Panc1 (cell line): ENCODE results near the gene LYRM4. TPM values are rescaled to one million over a fixed set of nuclear protein-coding genes. Genes with fewer than 3 reads are reported as not detected.

ENCODE experiments used
- ATAC-seq: fragments of 200-7000 bp; cut with Tn5 transposase; 2 replicates; pipeline ENCODE4 v1.9.1; 2020; ENCODE audit warnings: mild to moderate bottlenecking, moderate library complexity
- BruUV-seq: library from RNA; stranded (reverse); fragments of 400-500 nt; replicated peaks from 2 replicates; lab custom pipeline; 2021; lab: Mats Ljungman, UMichigan
- CTCF ChIA-PET: fragments of 300-600 bp; sonication (Branson Sonifier 250); formaldehyde crosslinking; loops from one replicate; lab custom pipeline; 2022; ENCODE audit warnings: antibody characterized with exemption; lab: Charles Lee
- POLR2A ChIA-PET: fragments of 300-600 bp; sonication (Branson Sonifier 250); formaldehyde crosslinking; loops from one replicate; lab custom pipeline; 2022; ENCODE audit warnings: antibody characterized with exemption; lab: Charles Lee
- DNase-seq: peaks from one replicate; pipeline ENCODE4 v3.0.0-alpha.2; 2010; ENCODE audit warnings: low read depth, low spot score
- H3K27ac ChIP-seq: 2 replicates; pipeline ENCODE4 v1.5.1; 2011; ENCODE audit warnings: mild to moderate bottlenecking, low read length, inconsistent platforms
- H3K27me3 ChIP-seq: fragments of 200-500 bp; sonication (Bioruptor generic); 2 replicates; pipeline ENCODE4 v1.6.0; 2014; ENCODE audit warnings: low read length, inconsistent platforms; ENCODE audit not compliant: control insufficient read depth, insufficient read depth
- H3K36me3 ChIP-seq: fragments of 200-500 bp; sonication (Bioruptor generic); 2 replicates; pipeline ENCODE4 v1.5.1; 2014; ENCODE audit warnings: inconsistent platforms, mild to moderate bottlenecking, low read length, moderate library complexity; ENCODE audit not compliant: control insufficient read depth, insufficient read depth
- H3K4me1 ChIP-seq: 2 replicates; pipeline ENCODE4 v1.5.1; 2011; ENCODE audit warnings: inconsistent platforms, mild to moderate bottlenecking, low read length, moderate library complexity; ENCODE audit not compliant: control insufficient read depth, insufficient read depth
- H3K4me3 ChIP-seq, 2 experiments: 2 replicates each; pipeline ENCODE4 v1.5.1; 2011 to 2012; ENCODE audit warnings: low read depth in 2 of 2, low read length in 2 of 2, mild to moderate bottlenecking in 2 of 2, inconsistent platforms in 1 of 2, moderate library complexity in 1 of 2
- H3K9me3 ChIP-seq: fragments of 200-500 bp; sonication (Bioruptor generic); 2 replicates; pipeline ENCODE4 v1.5.1; 2014; ENCODE audit warnings: low read depth, mild to moderate bottlenecking, inconsistent platforms, low read length, moderate library complexity; ENCODE audit not compliant: control insufficient read depth, insufficient read depth
- POLR2AphosphoS5 ChIP-seq: IDR thresholded peaks from 2 replicates; pipeline ENCODE4 v1.6.1; 2012; ENCODE audit warnings: mild to moderate bottlenecking, low read depth, low read length, moderate library complexity
- SIN3A ChIP-seq: IDR thresholded peaks from 2 replicates; pipeline ENCODE4 v1.6.1; 2012; ENCODE audit warnings: low read depth, mild to moderate bottlenecking, low read length, moderate library complexity, borderline replicate concordance; ENCODE audit not compliant: insufficient read depth
- TCF7L2 ChIP-seq: IDR thresholded peaks from 2 replicates; pipeline ENCODE4 v1.6.1; 2011; ENCODE audit warnings: mild to moderate bottlenecking, low read depth, low read length, inconsistent platforms
- in situ Hi-C: cut with HindIII; loops from 2 replicates; pipeline ENCODE4 v1.10.0; 2016; ENCODE audit warnings: low sequenced_read_pairs, low pct_unique_long_range_greater_than_20kb
- intact Hi-C: fragments of 100-400 bp; cut with micrococcal nuclease; formaldehyde crosslinking; loops from one replicate; pipeline ENCODE4 v1.10.0; 2022; ENCODE audit not compliant: unreplicated experiment
- total RNA-seq: library from RNA; stranded (reverse); gene quantifications from one replicate; pipeline ENCODE4 v1.2.1, GENCODE V29; 2021; ENCODE audit not compliant: unreplicated experiment
- TF ChIP-seq, protein P1 (sequence below): fragments of 450-650 bp; IDR thresholded peaks from 2 replicates; pipeline ENCODE4 v1.5.1; 2017; ENCODE audit warnings: mild to moderate bottlenecking
- TF ChIP-seq, protein P2 (sequence below), 2 experiments: IDR thresholded peaks; 2 replicates each; pipeline ENCODE4 v1.6.1; 2011 to 2012; ENCODE audit warnings: low read depth in 2 of 2, control low read depth in 1 of 2, low read length in 1 of 2, mild to moderate bottlenecking in 1 of 2, moderate library complexity in 1 of 2; ENCODE audit not compliant: insufficient read depth in 1 of 2

The LYRM4 gene
- total RNA-seq, 1 experiment from 2014 or later: 27.4 TPM

DNA sequence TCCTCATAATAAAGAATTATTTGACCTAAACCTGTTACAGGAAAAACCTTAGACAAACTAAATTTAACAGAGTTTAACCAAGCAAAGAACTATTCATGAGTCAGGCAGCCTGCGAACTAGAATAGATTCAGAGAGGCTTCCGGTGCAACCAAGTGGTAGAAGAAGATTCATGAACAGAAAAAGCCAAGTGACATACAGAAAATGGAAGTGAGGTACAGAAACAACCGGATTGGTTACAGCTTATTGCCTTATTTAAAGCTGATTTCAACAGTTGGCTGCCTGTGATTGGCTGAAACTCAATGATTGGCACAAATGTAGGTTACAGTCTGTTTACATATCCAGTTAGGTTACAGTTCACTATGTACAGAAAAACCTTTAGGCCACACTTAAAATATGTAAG is 165.5 kb downstream of the LYRM4 start:
- Histone ChIP-seq H3K4me1 (no peaks in the 10 kb centered on the region), H3K27me3 (no peaks in the 10 kb centered on the region; the same call in none of the 2 replicates), H3K27ac (no peak overlapping the region), H3K9me3 (no peaks in the 10 kb centered on the region), H3K36me3 (no peaks in the 10 kb centered on the region), H3K4me3 (no peak overlapping the region)
- ChIA-PET POLR2A (no interaction called here), CTCF (no interaction called here)
- TF ChIP-seq TCF7L2: no peak
- TF ChIP-seq, protein P1, sequence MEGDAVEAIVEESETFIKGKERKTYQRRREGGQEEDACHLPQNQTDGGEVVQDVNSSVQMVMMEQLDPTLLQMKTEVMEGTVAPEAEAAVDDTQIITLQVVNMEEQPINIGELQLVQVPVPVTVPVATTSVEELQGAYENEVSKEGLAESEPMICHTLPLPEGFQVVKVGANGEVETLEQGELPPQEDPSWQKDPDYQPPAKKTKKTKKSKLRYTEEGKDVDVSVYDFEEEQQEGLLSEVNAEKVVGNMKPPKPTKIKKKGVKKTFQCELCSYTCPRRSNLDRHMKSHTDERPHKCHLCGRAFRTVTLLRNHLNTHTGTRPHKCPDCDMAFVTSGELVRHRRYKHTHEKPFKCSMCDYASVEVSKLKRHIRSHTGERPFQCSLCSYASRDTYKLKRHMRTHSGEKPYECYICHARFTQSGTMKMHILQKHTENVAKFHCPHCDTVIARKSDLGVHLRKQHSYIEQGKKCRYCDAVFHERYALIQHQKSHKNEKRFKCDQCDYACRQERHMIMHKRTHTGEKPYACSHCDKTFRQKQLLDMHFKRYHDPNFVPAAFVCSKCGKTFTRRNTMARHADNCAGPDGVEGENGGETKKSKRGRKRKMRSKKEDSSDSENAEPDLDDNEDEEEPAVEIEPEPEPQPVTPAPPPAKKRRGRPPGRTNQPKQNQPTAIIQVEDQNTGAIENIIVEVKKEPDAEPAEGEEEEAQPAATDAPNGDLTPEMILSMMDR: no peak
- no peak for DNase-seq
- no TSS peak for BruUV-seq
- intact Hi-C loops (no loop called here), in situ Hi-C loops (no loop called here)
- no peak for ATAC-seq

DNA sequence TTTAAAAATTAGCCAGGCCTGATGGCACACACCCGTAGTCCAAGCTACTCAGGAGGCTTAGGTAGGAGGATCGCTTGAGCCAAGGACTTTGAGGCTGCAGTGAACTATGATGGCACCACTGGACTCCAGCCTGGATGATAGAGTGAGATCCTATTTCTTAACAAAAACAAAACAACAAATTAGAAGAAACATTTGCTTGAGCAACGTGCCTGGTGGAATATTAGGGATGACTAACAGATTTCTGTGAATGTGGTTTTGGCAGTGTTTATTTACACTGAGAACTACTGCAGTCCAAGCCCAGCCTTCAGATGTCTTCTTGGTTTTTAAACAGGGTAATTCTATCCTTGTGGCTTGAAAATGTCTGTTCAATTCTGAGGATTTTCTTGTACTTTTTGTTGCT is 166.4 kb downstream of the LYRM4 start:
- Histone ChIP-seq H3K27ac (no peak overlapping the region), H3K27me3 (no peaks in the 10 kb centered on the region; the same call in none of the 2 replicates), H3K4me3 (no peak overlapping the region), H3K4me1 (no peaks in the 10 kb centered on the region), H3K9me3 (no peaks in the 10 kb centered on the region), H3K36me3 (no peaks in the 10 kb centered on the region)
- TF ChIP-seq POLR2AphosphoS5 (no peak), TCF7L2 (no peak), SIN3A (no peak)
- TF ChIP-seq, protein P2, sequence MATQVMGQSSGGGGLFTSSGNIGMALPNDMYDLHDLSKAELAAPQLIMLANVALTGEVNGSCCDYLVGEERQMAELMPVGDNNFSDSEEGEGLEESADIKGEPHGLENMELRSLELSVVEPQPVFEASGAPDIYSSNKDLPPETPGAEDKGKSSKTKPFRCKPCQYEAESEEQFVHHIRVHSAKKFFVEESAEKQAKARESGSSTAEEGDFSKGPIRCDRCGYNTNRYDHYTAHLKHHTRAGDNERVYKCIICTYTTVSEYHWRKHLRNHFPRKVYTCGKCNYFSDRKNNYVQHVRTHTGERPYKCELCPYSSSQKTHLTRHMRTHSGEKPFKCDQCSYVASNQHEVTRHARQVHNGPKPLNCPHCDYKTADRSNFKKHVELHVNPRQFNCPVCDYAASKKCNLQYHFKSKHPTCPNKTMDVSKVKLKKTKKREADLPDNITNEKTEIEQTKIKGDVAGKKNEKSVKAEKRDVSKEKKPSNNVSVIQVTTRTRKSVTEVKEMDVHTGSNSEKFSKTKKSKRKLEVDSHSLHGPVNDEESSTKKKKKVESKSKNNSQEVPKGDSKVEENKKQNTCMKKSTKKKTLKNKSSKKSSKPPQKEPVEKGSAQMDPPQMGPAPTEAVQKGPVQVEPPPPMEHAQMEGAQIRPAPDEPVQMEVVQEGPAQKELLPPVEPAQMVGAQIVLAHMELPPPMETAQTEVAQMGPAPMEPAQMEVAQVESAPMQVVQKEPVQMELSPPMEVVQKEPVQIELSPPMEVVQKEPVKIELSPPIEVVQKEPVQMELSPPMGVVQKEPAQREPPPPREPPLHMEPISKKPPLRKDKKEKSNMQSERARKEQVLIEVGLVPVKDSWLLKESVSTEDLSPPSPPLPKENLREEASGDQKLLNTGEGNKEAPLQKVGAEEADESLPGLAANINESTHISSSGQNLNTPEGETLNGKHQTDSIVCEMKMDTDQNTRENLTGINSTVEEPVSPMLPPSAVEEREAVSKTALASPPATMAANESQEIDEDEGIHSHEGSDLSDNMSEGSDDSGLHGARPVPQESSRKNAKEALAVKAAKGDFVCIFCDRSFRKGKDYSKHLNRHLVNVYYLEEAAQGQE (IDR thresholded peaks at IDR 0.05; ENCODE audit: insufficient read depth in 1 of 2, low read depth in 2 of 2, low read length in 1 of 2): no peak
- TF ChIP-seq, protein P1: no peak
- ChIA-PET POLR2A (no interaction called here), CTCF (no interaction called here)
- in situ Hi-C loops: no loop called here
- intact Hi-C loops: no loop called here
- DNase-seq (no peak), ATAC-seq (no peak)
- no TSS peak for BruUV-seq
